Pons (tissue), 1 donor: Measurements from ENCODE around the gene PAFAH2.

ENCODE experiments used
- DNase-seq: peaks from one replicate; pipeline ENCODE4 v3.0.0-alpha.2; 2016; ENCODE audit warnings: low spot score

PAFAH2 gene

DNA sequence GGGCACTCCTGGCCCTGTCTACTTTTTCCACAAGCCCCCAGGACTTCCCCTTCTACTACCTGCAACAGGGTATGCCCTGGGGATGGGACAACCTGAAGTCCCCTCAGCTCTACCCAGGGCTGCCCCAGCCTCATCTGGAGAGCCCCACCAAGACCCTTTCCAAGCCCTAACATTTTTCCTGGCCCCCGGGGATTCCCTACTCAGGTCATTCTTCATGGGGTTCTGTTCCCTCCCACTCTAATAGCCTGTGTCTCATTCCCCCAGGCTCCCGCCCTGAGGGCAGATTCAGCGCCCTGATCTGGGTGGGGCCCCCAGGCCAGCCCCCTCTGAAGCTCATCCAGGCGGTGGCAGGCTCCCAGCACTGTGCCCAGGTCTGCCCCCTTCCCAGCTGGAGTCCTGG is 33.3 kb upstream of the PAFAH2 start:
- DNase-seq, result no peak

GRCh38 chr1:26029864-26030481 is 32.1 kb upstream of the PAFAH2 start:
- DNase-seq, result no peak

GRCh38 chr1:26029054-26029863 is 31.4 kb upstream of the PAFAH2 start:
- no peak for DNase-seq

GRCh38 chr1:26028490-26028980 is 30.7 kb upstream of the PAFAH2 start:
- no peak for DNase-seq

DNA sequence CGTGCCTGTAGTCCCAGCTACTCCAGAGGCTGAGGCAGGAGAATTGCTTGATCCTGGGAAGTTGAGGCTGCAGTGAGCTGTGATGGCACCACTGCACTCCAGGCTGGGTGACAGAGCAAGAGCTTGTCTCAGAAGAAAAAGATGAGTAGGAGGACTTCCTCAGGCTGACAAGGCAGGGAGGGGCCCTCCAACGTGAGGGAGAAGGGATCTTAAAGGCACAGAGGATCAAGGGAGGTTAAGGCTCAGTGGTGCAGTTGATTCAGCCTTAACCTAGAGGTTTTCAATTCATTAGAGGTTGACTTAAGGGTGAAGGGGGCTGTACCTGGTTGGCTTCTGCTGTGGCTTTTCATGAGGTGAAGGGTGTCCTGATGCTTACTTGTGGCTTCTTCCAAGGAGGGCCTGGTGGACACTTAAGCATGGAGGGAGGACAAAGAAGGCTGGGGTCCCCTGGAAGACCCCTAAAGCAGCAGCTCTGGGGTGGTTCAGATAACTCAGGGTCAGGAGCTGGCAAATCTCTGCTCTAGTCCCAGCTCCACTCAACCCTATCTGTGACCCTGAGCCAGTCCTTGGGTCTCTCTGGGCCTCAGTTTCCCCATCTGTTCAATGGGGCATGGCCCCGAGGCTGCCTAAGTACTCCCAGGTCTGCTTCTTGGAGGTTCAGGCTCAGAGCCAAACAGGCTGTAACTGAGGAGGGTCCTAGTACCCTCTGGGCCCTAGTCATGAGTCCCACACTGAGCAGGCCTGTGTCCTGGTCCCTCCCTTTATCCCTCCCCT is 30.0 kb upstream of the PAFAH2 start:
- no peak for DNase-seq

DNA sequence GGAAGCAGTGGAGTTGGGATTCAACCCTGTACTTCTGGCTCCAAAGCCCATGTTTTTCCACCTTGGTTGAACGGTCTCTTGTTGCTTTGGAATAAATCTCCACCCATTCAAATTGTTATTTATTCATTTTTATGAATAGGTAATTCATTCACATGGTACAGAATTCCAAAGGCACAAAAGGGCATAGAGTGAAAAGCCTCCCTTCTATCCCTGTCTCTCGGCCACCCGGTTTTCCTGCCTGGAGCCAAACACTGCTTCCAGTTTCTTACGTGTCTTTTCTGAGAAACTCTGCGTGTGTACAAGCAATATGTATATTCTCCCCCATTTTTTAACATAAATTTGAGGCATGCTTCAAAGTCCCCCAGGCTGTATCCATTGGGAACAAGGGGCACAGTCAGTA is 27.7 kb upstream of the PAFAH2 start:
- no peak for DNase-seq

GRCh38 chr1:26025060-26025459 is 27.2 kb upstream of the PAFAH2 start:
- peak; percentile 67 for DNase-seq

DNA sequence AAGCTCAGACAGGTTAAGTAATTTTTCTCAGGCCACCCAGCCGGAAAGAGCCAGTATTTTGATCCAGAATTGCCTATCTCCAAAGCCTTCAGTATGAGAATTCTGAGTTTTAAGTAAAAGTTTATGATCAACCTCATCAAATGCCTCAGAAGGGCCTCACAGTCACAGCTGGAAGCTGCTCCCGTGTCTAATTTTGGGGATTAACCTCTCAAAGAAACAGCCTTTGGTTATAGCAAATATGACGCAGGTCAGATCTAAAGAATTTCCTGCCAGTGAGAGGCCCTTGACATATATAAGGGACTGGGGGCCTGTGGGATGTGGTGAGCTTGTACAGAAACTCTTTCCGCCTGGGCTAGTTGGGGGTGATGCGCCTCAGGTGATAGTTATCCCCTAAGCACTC is 26.0 kb upstream of the PAFAH2 start:
- DNase-seq, result no peak

- no peak for DNase-seq
These were observed 25.1 kb upstream of the PAFAH2 start for GRCh38 chr1:26023009-26023408.

DNA sequence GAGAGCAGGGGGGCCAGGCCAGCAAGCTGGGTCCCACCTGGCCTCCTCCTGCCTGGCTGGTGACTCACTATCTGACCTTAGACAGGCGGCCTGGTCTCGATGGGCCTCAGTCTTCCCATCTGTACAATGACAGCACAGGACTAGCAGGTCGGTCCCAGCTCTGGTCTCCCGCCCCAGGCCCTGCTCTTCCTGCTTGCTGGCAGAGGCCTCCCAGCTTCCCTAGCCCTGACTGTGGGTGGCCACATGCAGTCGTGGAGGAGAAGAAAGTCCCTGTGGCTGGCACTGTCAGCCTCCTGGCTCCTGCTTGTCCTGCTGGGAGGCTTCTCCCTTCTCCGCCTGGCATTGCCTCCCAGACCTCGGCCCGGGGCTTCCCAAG is 24.5 kb upstream of the PAFAH2 start:
- DNase-seq, result no peak

GRCh38 chr1:26021647-26022403 is 24.0 kb upstream of the PAFAH2 start, which contains the start of gene EXTL1:
Gene EXTL1, plus strand, starts transcription at chr1:26021775. Its CDS starts 872 bp downstream, at chr1:26022647.
- no peak for DNase-seq

- DNase-seq, result no peak
These were observed 23.2 kb upstream of the PAFAH2 start for GRCh38 chr1:26020941-26021646.

DNA sequence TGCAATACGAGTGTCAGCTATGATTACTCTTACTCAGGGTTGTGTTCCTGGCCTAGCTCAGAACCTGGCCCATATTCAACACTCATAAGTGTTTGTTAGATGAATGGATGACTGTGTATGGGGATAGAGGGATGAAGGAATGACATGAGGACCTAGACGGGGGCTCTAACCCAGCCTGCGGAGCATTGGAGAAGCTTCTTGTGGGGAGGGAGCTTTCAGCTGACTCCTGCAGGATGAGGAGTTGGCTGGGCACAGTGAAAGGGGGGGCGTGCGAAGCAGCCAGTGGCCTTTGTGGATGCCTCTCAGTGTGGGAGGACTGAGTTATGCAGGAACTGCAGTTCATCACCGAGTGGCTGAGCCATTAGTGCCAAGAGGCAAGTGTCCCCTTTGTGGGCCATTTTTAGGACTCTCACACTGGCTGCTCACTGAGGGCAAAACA is 22.5 kb upstream of the PAFAH2 start:
- no peak for DNase-seq

DNA sequence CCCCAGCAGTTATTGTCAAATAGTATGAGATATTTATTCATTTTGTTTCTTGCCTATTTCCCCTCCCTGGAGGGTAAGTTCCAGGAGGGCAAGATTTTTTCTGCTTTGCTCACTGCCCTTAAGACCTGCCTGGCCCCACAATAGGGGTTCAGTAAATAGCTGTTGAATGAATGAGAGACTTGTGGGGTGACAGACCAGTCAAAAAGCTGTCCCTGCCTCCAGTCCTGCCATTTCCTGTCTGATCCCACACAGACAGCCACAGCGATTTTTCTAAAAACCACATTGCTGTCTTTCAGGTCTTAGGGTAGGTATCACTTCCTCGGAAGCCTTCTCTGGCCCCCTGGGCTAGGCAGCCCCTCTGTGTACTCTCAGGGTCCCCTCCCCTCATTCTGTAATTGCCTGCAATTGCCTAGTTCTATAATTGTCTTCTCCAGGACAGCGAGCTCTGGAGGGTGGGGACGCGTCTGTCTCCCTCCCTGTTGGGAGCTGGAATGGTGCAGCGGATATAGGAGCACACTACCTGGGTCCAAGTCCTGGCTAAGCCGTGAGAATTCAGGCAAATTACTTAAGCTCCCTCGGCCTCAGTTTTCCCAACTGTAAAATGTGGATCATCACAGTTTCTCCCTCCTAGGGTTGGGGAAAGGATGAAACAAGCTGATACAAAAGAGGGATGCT is 21.9 kb upstream of the PAFAH2 start:
- no peak for DNase-seq

- no peak for DNase-seq
These were observed 19.7 kb upstream of the PAFAH2 start for GRCh38 chr1:26017606-26018005.

- no peak for DNase-seq
These were observed 19.2 kb upstream of the PAFAH2 start for GRCh38 chr1:26016953-26017545.

GRCh38 chr1:26016258-26016952 is 18.5 kb upstream of the PAFAH2 start:
- DNase-seq, result no peak

- DNase-seq, result peak; percentile 49
These were observed 17.5 kb upstream of the PAFAH2 start for GRCh38 chr1:26015358-26015757.

- no peak for DNase-seq
These were observed 16.3 kb upstream of the PAFAH2 start for GRCh38 chr1:26014179-26014578.

- no peak for DNase-seq
These were observed 15.0 kb upstream of the PAFAH2 start for GRCh38 chr1:26012864-26013263.
